ENCODE data around the gene VSIG2.
"Not testable (repeated sequence)": the region's sequence is repeated elsewhere in the genome, so short reads cannot be mapped to it uniquely, and the experiment has no call there.

Gene VSIG2, protein sequence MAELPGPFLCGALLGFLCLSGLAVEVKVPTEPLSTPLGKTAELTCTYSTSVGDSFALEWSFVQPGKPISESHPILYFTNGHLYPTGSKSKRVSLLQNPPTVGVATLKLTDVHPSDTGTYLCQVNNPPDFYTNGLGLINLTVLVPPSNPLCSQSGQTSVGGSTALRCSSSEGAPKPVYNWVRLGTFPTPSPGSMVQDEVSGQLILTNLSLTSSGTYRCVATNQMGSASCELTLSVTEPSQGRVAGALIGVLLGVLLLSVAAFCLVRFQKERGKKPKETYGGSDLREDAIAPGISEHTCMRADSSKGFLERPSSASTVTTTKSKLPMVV

GRCh38 chr11:124751741-124752470 is at the start of gene VSIG2:
TSS of gene VSIG2 (minus strand) at chr11:124752255. CDS start at chr11:124752137, 118 bp downstream.
- no peak for DNase-seq

DNA sequence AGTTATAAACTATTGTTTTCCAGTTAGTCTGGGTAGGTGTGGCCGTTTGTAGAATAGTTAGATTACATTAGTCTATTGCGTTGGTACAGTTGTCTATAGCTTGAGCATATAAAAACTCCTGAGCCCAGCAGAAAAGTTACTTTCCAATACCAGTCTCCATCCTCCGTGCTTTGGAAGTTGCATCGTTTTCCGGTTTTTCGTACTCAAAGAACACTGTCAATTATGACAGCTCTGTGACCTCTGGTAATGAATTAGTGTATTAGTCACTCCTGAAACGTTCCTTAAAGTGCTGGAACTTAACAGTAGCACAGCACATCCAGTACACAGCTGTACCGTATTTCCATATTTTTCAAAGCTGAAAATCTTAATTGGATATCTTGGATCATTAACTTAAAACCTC is 49.0 kb upstream of the VSIG2 start:
- DNase-seq: no peak

GRCh38 chr11:124800226-124800929 is 48.3 kb upstream of the VSIG2 start, which contains the start of gene MSANTD2:
TSS of gene MSANTD2 (minus strand) at chr11:124800406. CDS start at chr11:124800380, 26 bp downstream.
- peak; percentile 81 for DNase-seq

- DNase-seq: peak; percentile 41
These were observed 47.5 kb upstream of the VSIG2 start for GRCh38 chr11:124799348-124800225.

DNA sequence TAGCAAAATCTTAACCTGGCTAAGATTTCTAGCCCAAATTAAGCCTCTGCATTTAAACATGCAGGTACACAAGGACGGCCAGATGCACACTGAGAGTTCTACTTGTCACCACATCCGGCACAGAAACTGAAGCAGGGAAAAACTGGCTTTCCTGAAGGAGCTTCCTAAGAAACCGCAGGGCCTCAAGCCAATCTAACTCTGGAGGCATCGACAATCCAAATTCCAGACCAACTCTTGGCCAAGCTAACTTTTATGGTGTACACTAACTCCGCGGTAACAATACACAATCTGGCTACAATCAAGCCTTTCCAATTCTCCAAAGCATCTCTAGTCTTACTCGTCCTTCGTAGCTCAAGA is 46.9 kb upstream of the VSIG2 start:
- no peak for DNase-seq

GRCh38 chr11:124796312-124796711 is 44.3 kb upstream of the VSIG2 start:
- no peak for DNase-seq

GRCh38 chr11:124793466-124794278 is 41.6 kb upstream of the VSIG2 start:
- peak; percentile 21 for DNase-seq

- DNase-seq: no peak
These were observed 39.7 kb upstream of the VSIG2 start for GRCh38 chr11:124791626-124792341.

GRCh38 chr11:124788521-124788920 is 36.5 kb upstream of the VSIG2 start:
- DNase-seq: no peak

DNA sequence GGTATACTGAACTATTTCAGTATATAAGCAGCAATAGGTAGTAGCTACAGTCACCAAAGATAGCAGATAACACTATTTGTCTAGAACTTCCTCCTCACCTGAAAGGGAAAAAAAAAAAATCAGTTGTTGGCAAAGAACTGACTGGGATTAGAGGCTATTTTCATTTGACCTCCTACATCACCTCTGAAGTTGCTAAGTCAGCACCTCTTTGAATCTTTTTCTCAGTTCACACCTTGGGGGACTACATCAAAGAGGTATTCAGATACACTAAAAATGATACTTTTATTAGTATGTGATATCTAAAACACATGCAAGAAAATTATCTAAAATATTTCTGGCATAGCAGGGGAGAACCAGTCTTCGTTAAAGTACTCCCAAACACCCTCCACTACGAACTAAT is 32.0 kb upstream of the VSIG2 start:
- no peak for DNase-seq

DNA sequence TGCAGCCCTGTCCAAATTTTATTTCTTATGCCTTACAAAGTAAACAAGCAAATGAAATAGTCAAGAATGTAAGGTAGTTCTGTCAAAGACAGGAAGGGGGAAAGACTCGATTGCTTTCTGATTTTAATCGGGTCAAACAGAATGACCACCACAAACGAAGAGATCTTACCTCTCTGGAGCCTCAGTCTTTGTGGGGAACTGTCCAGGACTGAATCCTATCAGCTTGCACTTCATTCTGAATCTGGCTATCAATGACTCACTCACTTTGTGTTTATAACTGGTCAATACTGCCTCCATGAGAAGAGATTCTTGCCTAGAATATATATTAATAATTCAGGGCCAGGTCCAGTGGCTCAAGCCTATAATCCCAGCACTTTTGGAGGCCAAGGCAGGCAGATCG is 30.9 kb upstream of the VSIG2 start:
- DNase-seq: no peak

GRCh38 chr11:124779568-124779967 is 27.5 kb upstream of the VSIG2 start:
- DNase-seq: no peak

DNA sequence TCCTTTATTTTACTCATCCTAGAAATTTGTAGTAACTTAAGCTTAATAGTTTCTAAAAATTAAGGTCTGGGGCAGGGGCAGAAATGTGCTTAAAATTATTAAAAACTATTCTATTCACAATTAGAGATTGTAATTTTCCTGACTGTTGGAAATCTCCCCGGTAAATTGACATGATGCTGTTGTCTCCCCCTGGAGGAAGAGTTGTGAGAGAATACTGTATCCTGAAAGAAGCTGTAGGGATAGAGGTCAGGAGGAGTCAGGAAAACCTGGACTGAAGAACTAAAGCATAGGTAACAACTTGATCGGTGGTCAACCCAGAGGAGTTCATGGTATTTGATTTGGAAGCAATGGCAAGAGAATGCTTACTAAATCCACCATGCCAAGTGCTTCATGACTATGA is 26.2 kb upstream of the VSIG2 start:
- no peak for DNase-seq

DNA sequence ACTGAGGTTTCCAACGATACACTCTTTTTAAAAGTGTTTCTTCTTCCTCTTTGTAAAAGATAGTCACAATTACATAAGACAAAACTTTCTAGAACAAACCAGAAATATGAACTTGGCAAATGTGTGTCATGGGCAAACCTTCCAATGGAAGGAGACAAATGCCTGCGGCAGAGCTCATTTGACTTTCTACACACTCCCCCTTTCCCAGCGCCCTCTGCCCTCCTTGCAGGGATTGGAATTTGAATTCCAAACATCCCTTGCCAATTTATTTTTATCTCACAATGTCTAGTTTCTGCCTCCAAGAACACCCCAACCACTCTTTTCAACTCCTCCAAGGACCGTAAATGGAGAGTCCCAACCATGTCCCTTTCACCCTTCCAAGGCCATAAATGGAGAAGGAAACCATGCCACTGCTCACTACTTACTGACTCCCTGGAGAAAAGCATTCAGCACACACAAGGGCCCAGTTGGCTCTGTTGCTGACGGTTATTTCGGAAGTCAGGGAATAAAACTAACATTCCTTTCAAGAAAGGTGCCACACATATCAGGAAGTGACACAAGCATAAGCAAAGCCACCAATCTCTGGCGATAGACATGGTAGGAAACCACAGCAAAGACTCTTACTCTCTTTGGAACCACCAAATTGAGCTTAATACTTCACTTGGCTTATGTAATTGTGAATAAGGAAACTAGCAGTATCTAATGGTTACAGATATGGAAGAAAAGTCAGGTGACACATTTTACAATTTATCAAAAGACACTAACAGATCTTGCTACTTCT is 25.0 kb upstream of the VSIG2 start:
- no peak for DNase-seq

GRCh38 chr11:124770959-124771358 is 18.9 kb upstream of the VSIG2 start:
- DNase-seq: not testable (repeated sequence)

DNA sequence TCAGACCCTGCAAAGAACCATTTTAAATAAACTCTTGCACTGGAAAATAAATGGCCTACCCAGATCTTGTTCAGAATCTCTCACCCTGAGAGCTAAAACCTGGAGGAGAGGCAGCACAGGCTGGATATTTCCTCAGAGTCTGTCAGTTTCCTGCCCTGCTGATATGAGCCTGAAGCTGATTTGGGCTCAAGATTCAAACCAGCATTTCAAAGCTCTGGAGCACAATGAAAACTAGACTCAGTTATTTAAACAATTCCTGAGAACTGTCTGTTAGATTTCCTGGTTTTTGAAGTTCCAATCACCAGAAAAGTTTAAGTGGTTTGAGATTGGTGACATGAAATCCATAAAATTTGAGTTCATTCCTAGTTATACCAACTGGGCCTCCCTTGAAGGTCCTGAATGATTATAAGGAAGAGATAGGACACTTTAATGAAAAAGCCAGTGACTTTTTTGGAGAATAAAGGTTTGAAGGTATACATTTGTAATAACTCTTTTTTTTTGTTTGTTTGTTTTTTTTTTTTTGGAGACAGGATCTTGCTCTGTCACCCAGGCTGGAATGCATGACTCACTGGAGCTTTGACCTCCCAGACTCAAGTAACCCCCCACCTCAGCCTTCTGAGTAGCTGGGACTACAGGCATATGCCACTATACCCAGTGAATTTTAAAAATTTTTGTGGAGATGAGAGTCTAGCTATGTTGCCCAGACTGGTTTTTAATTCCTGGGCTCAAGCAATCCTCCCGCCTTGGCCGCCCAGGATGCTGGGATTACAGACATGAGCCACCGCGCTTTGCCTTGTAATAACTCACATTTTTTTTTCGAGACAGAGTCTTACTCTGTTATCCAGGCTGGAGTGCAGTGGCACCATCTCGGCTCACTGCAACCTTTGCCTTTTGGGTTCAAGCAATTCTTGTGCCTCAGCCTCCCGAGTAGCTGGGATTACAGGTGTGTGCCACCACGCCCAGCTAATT is 18.0 kb upstream of the VSIG2 start:
- DNase-seq: no peak

- no peak for DNase-seq
These were observed 16.9 kb upstream of the VSIG2 start for GRCh38 chr11:124768914-124769313.

GRCh38 chr11:124766156-124766555 is 14.1 kb upstream of the VSIG2 start:
- no peak for DNase-seq
